HEK293 (cell line): Measurements from ENCODE around the gene SNCB.

Experiments
- EGR2 ChIP-seq: fragments of 450-650 bp; formaldehyde crosslinking; IDR thresholded peaks from 2 replicates; pipeline ENCODE4 v1.5.1; 2016; ENCODE audit warnings: low read depth, missing biosample characterization, missing genetic modification characterization
- HIC1 ChIP-seq: fragments of 450-650 bp; formaldehyde crosslinking; IDR thresholded peaks from 2 replicates; pipeline ENCODE4 v1.5.1; 2016; ENCODE audit warnings: missing biosample characterization, missing genetic modification characterization
- PATZ1 ChIP-seq: fragments of 450-650 bp; formaldehyde crosslinking; IDR thresholded peaks from 2 replicates; pipeline ENCODE4 v1.5.1; 2016; ENCODE audit warnings: missing biosample characterization, missing genetic modification characterization
- PBX3 ChIP-seq: sonication (generic); formaldehyde crosslinking; IDR thresholded peaks from 2 replicates; pipeline ENCODE4 v1.8.1; 2022; ENCODE audit warnings: mild to moderate bottlenecking, moderate library complexity, missing genetic modification reagents
- PRDM1 ChIP-seq: fragments of 450-650 bp; formaldehyde crosslinking; IDR thresholded peaks from 2 replicates; pipeline ENCODE4; 2016; ENCODE audit warnings: missing biosample characterization, missing genetic modification characterization
- ZBTB44 ChIP-seq: fragments of 450-650 bp; IDR thresholded peaks from 2 replicates; pipeline ENCODE4 v1.5.1; 2018; ENCODE audit warnings: missing biosample characterization, mild to moderate bottlenecking, missing genetic modification characterization
- ZFP41 ChIP-seq: fragments of 450-650 bp; formaldehyde crosslinking; IDR thresholded peaks from 2 replicates; pipeline ENCODE4 v1.5.1; 2016; ENCODE audit warnings: missing biosample characterization, missing genetic modification characterization, borderline replicate concordance
- ZNF121 ChIP-seq: fragments of 450-650 bp; formaldehyde crosslinking; IDR thresholded peaks from 2 replicates; pipeline ENCODE4 v1.5.1; 2016; ENCODE audit warnings: missing biosample characterization, missing genetic modification characterization
- ZNF302 ChIP-seq: fragments of 450-650 bp; formaldehyde crosslinking; IDR thresholded peaks from 2 replicates; pipeline ENCODE4 v1.5.1; 2016; ENCODE audit warnings: missing biosample characterization, missing genetic modification characterization, low read depth
- ZNF335 ChIP-seq: fragments of 450-650 bp; formaldehyde crosslinking; conservative IDR thresholded peaks from 2 replicates; pipeline ENCODE4 v1.5.1; 2016; ENCODE audit warnings: missing biosample characterization, missing genetic modification characterization
- ZNF555 ChIP-seq: fragments of 450-650 bp; formaldehyde crosslinking; conservative IDR thresholded peaks from 2 replicates; pipeline ENCODE4 v1.5.1; 2017; ENCODE audit warnings: missing biosample characterization, mild to moderate bottlenecking, missing genetic modification characterization, inconsistent platforms
- ZNF558 ChIP-seq: fragments of 450-650 bp; formaldehyde crosslinking; IDR thresholded peaks from 2 replicates; pipeline ENCODE4 v1.5.1; 2016; ENCODE audit warnings: missing biosample characterization, missing genetic modification characterization
- TF ChIP-seq, protein P1 (sequence below): fragments of 450-650 bp; formaldehyde crosslinking; IDR thresholded peaks from 2 replicates; pipeline ENCODE4 v1.5.1; 2016; ENCODE audit warnings: missing biosample characterization, missing genetic modification characterization

DNA sequence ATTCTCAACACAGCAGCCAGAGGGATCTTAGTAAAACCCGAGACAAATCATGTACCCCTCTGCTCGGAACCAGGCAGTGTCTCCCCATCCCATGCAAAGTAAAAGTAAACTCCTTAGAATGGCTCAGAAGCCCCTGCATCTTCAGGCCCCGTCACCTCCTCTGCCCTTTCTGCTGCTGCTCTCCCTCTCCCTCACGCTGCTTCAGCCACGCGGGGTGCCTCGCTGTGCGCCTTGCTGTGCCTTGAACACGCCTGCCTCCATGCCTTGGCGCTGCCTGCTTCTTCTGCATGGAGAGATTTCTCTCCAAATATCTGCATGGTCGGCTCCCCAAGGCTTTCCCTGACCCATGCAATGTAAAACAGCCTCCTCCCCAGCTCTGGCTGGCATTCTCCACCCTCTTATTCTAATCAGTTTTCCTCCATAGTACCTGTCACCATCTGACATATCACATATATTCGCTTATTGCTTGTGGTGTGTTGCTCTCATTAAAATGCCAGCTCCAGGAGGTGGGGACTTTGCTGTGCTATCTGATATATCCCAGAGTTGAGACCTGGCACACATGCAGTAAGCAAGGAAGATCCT is 28.3 kb downstream of the SNCB start:
- no peak for TF ChIP-seq ZNF335 (tag by site-specific recombination)
- TF ChIP-seq, protein P1, sequence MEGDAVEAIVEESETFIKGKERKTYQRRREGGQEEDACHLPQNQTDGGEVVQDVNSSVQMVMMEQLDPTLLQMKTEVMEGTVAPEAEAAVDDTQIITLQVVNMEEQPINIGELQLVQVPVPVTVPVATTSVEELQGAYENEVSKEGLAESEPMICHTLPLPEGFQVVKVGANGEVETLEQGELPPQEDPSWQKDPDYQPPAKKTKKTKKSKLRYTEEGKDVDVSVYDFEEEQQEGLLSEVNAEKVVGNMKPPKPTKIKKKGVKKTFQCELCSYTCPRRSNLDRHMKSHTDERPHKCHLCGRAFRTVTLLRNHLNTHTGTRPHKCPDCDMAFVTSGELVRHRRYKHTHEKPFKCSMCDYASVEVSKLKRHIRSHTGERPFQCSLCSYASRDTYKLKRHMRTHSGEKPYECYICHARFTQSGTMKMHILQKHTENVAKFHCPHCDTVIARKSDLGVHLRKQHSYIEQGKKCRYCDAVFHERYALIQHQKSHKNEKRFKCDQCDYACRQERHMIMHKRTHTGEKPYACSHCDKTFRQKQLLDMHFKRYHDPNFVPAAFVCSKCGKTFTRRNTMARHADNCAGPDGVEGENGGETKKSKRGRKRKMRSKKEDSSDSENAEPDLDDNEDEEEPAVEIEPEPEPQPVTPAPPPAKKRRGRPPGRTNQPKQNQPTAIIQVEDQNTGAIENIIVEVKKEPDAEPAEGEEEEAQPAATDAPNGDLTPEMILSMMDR (tag by site-specific recombination) = no peak
- no peak for TF ChIP-seq PRDM1 (tag by site-specific recombination)
- TF ChIP-seq ZFP41 (tag by site-specific recombination) = no peak
- TF ChIP-seq EGR2 = no peak
- TF ChIP-seq ZNF558 (tag by site-specific recombination) = no peak
- no peak for TF ChIP-seq PBX3 (CRISPR knock-in tag)
- TF ChIP-seq ZBTB44 = no peak
- TF ChIP-seq ZNF121 (tag by site-specific recombination) = no peak
- TF ChIP-seq ZNF302 = no peak
- no peak for TF ChIP-seq PATZ1
- no peak for TF ChIP-seq ZNF555 (tag by site-specific recombination)
- no peak for TF ChIP-seq HIC1 (tag by site-specific recombination)
